A549 (cell line): ENCODE results near the gene ZBTB38. TPM values are rescaled to one million over a fixed set of nuclear protein-coding genes. Genes with fewer than 3 reads are reported as not detected.

ENCODE experiments used
- ATAC-seq, 2 experiments: fragments of 200-7000 bp in 1 of 2; fragments of >200 bp in 1 of 2; cut with Nextera tagmentation in 1 of 2; cut with Tn5 transposase in 1 of 2; 3 replicates each; pipeline versions ENCODE4 v1.8.0 to v1.9.1; 2018 to 2020; ENCODE audit warnings: mild to moderate bottlenecking in 1 of 2, moderate library complexity in 1 of 2
- CTCF ChIA-PET: fragments of 300-600 bp; sonication (Branson Sonifier 250); formaldehyde crosslinking; extraction: SDS; loops from one replicate; lab custom pipeline; 2021; ENCODE audit warnings: antibody characterized with exemption, inconsistent platforms; lab: Yijun Ruan, JAX
- POLR2A ChIA-PET: fragments of 350-600 bp; formaldehyde crosslinking; extraction: SDS; loops from one replicate; lab custom pipeline; 2021; ENCODE audit warnings: antibody characterized with exemption, inconsistent platforms; lab: Yijun Ruan, JAX
- DNase-seq, 2 experiments: peaks; one replicate each; pipeline versions ENCODE4 v3.0.0 to v3.0.0-alpha.2; 2011 to 2016; ENCODE audit warnings: low read depth in 1 of 2, low spot score in 1 of 2
- FAIRE-seq: peaks from 2 replicates; lab custom pipeline; 2011; peaks lifted over from hg19 to GRCh38; lab: Jason Lieb, UNC
- H3K27ac ChIP-seq, 2 experiments: fragments of >200 bp; sonication (Bioruptor Twin); formaldehyde crosslinking; 3 replicates each; pipeline ENCODE4 v1.5.1; 2016 to 2017
- H3K4me1 ChIP-seq: fragments of >200 bp; sonication (Bioruptor Twin); formaldehyde crosslinking; 3 replicates; pipeline ENCODE4 v1.6.1; 2016
- H3K4me2 ChIP-seq: fragments of >200 bp; sonication (Bioruptor Twin); formaldehyde crosslinking; 3 replicates; pipeline ENCODE4 v1.6.1; 2016
- H3K4me3 ChIP-seq: fragments of >200 bp; sonication (Bioruptor Twin); formaldehyde crosslinking; 3 replicates; pipeline ENCODE4 v1.5.1; 2016
- H3K9me3 ChIP-seq: fragments of >200 bp; sonication (Bioruptor Twin); formaldehyde crosslinking; 3 replicates; pipeline ENCODE4 v1.6.1; 2016
- ATOH8 ChIP-seq: fragments of 250-450 bp; sonication (Bioruptor Pico); IDR thresholded peaks from 2 replicates; pipeline ENCODE4 v1.5.0; 2020; ENCODE audit warnings: low read depth, mild to moderate bottlenecking, moderate library complexity
- CBX8 ChIP-seq: fragments of 200-600 bp; sonication (generic); IDR thresholded peaks from 2 replicates; pipeline ENCODE4 v1.6.1; 2016
- E2F6 ChIP-seq: IDR thresholded peaks from 2 replicates; pipeline ENCODE4 v1.6.1; 2012; ENCODE audit warnings: low read depth, borderline replicate concordance
- EP300 ChIP-seq, 2 experiments: fragments of >200 bp; sonication (Bioruptor Twin); formaldehyde crosslinking; IDR thresholded peaks; 2 replicates in 1 of 2; 3 replicates in 1 of 2; pipeline ENCODE4 v1.6.1; 2016 to 2017
- ESRRA ChIP-seq: fragments of 150-350 bp; IDR thresholded peaks from 2 replicates; pipeline ENCODE4 v1.6.1; 2014; ENCODE audit warnings: mild to moderate bottlenecking, low read length, borderline replicate concordance
- FOSL2 ChIP-seq, 2 experiments: fragments of 450-650 bp in 1 of 2; fragments of >200 bp in 1 of 2; sonication (Bioruptor Twin) in 1 of 2; formaldehyde crosslinking; IDR thresholded peaks; 2 replicates each; pipeline versions ENCODE4 v1.5.0 to v1.6.1; 2016 to 2020; ENCODE audit warnings: mild to moderate bottlenecking in 1 of 2, moderate library complexity in 1 of 2
- FOXS1 ChIP-seq: fragments of 250-450 bp; sonication (Bioruptor Pico); IDR thresholded peaks from 2 replicates; pipeline ENCODE4 v1.5.0; 2020; ENCODE audit warnings: mild to moderate bottlenecking, moderate library complexity
- GATA3 ChIP-seq: IDR thresholded peaks from 2 replicates; pipeline ENCODE4 v1.6.1; 2012; ENCODE audit warnings: borderline replicate concordance
- HEYL ChIP-seq: fragments of 250-450 bp; sonication (Bioruptor Pico); IDR thresholded peaks from 2 replicates; pipeline ENCODE4 v1.8.0; 2021; ENCODE audit warnings: mild to moderate bottlenecking, moderate library complexity
- HMGXB4 ChIP-seq: fragments of 250-450 bp; sonication (Bioruptor Pico); IDR thresholded peaks from 2 replicates; pipeline ENCODE4 v1.5.0; 2021; ENCODE audit warnings: mild to moderate bottlenecking, moderate library complexity, borderline replicate concordance
- HOXB5 ChIP-seq: fragments of 250-450 bp; sonication (Bioruptor Pico); IDR thresholded peaks from 2 replicates; pipeline ENCODE4 v1.5.0; 2020; ENCODE audit warnings: mild to moderate bottlenecking, moderate library complexity
- JUN ChIP-seq, 2 experiments: fragments of >200 bp; sonication (Bioruptor Twin); formaldehyde crosslinking; IDR thresholded peaks; 2 replicates in 1 of 2; 3 replicates in 1 of 2; pipeline ENCODE4 v1.6.1; 2016 to 2017
- JUNB ChIP-seq: fragments of >200 bp; sonication (Bioruptor Twin); formaldehyde crosslinking; IDR thresholded peaks from 2 replicates; pipeline ENCODE4 v1.6.1; 2016
- KDM5A ChIP-seq: fragments of 200-600 bp; sonication (generic); IDR thresholded peaks from 2 replicates; pipeline ENCODE4 v1.6.1; 2016; ENCODE audit warnings: antibody characterized with exemption, mild to moderate bottlenecking
- MAX ChIP-seq: IDR thresholded peaks from 2 replicates; pipeline ENCODE4 v1.6.1; 2012
- MYC ChIP-seq: IDR thresholded peaks from 2 replicates; pipeline ENCODE4 v1.6.1; 2012; ENCODE audit warnings: mild to moderate bottlenecking, inconsistent platforms, low read length, improper control_type of control experiment, borderline replicate concordance
- POLR2AphosphoS2 ChIP-seq: conservative IDR thresholded peaks from 2 replicates; pipeline ENCODE4 v1.6.1; 2012; ENCODE audit warnings: low read length, improper control_type of control experiment, inconsistent platforms
- REST ChIP-seq: fragments of 200-600 bp; sonication (generic); IDR thresholded peaks from 2 replicates; pipeline ENCODE4 v1.6.1; 2016; ENCODE audit warnings: antibody characterized with exemption, mild to moderate bottlenecking, moderate library complexity
- SREBF2 ChIP-seq: fragments of 450-650 bp; IDR thresholded peaks from 2 replicates; pipeline ENCODE4 v1.6.1; 2014; ENCODE audit warnings: mild to moderate bottlenecking, moderate library complexity
- USF2 ChIP-seq: fragments of 450-650 bp; IDR thresholded peaks from 2 replicates; pipeline ENCODE4 v1.6.1; 2014; ENCODE audit warnings: antibody characterized with exemption
- ZSCAN20 ChIP-seq: fragments of 250-450 bp; sonication (Bioruptor Pico); IDR thresholded peaks from 2 replicates; pipeline ENCODE4 v1.8.0; 2022; ENCODE audit warnings: mild to moderate bottlenecking, moderate library complexity
- WGBS: methylation state at CpG from one replicate; pipeline ENCODE4 v1.1.6; 2017; ENCODE audit errors: missing lambda C conversion rate; 5-methylcytosine and 5-hydroxymethylcytosine counted together
- polyA plus RNA-seq, 4 experiments: library from polyadenylated mRNA; depleted of rRNA in 3 of 4; stranded (reverse); fragments of >200 nt; fragmentation: RNase III in 1 of 4; extraction: RNeasy Plus Mini Kit Qiagen cat#74134 plus additional on column Dnase treatment in 1 of 4; gene quantifications; 2 replicates in 3 of 4; 3 replicates in 1 of 4; pipeline ENCODE4 v1.2.3, GENCODE V29; 2011 to 2017

Gene ZBTB38
- polyA plus RNA-seq, 2 of the 4 experiments (the other 2 are of a cell fraction): 72.0 to 110 TPM

GRCh38 chr3:141411251-141411771 lies 43.0 kb downstream of the ZBTB38 start (continued):
- TF ChIP-seq ESRRA: no peak
- no peak for TF ChIP-seq KDM5A
- TF ChIP-seq FOXS1 (CRISPR knock-in tag): no peak; the same call in 1 of the 2 replicates
- no peak for TF ChIP-seq EP300 (IDR thresholded peaks at IDR 0.05)

GRCh38 chr3:141412087-141412935 lies 44.0 kb downstream of the ZBTB38 start:
- CTCF ChIA-PET: interaction anchor here (0.6 to 3.2 kb wide), 13 partner anchors 10 to 1494 kb away, joined by 3 to 15 read pairs (median 3); no protein-coding TSS in a partner anchor
- H3K27ac ChIP-seq: peak overlapping the region; percentile 99 to 100
- no peaks in the 10 kb centered on the region for H3K9me3 ChIP-seq
- peaks cover 99% of the 10 kb centered on the region for H3K4me1 ChIP-seq
- 12% methylated on average over 10 of the region's 10 CpGs for WGBS
- DNase-seq (peak; percentile 58 to 91), FAIRE-seq (no peak), ATAC-seq (peak; percentile 49 to 51)
- peak; percentile 13; the same call in 1 of the 2 replicates for TF ChIP-seq ZSCAN20 (CRISPR knock-in tag)
- peak; percentile 77 for TF ChIP-seq HOXB5 (CRISPR knock-in tag)
- TF ChIP-seq JUN (IDR thresholded peaks at IDR 0.05): peak; percentile 5 to 10; a peak in 1 of 5 replicates
- TF ChIP-seq GATA3: peak; percentile 27; the same call in 1 of the 2 replicates
- no peak for TF ChIP-seq POLR2AphosphoS2
- no peak for TF ChIP-seq REST
- no peak for TF ChIP-seq MYC
- TF ChIP-seq USF2: no peak
- peak; percentile 77 for TF ChIP-seq ATOH8 (CRISPR knock-in tag)
- no peak for TF ChIP-seq CBX8
- no peak for TF ChIP-seq HMGXB4 (CRISPR knock-in tag)
- TF ChIP-seq EP300 (IDR thresholded peaks at IDR 0.05): peak in 1 of 2 experiments; percentile 21; a peak in 1 of 5 replicates
- TF ChIP-seq HEYL (CRISPR knock-in tag): peak; percentile 84; the same call in 1 of the 2 replicates
- no peak for TF ChIP-seq FOSL2 (IDR thresholded peaks at IDR 0.05)
- TF ChIP-seq FOSL2 (CRISPR knock-in tag; IDR thresholded peaks at IDR 0.05): peak; percentile 62
- TF ChIP-seq E2F6: no peak
- TF ChIP-seq JUNB: 0 out of 2 replicates have a peak, but pooled peaks have one; percentile 21
- no peak for TF ChIP-seq SREBF2
- no peak for TF ChIP-seq MAX
- peak overlapping the region; percentile 22; the same call in 1 of the 3 replicates for H3K4me3 ChIP-seq
- peak overlapping the region; percentile 86 for H3K4me2 ChIP-seq
- POLR2A ChIA-PET: interaction anchor here (0.6 to 1.7 kb wide), 6 partner anchors 9 to 268 kb away, joined by 3 to 10 read pairs (median 6); partner anchors contain the start of gene ZBTB38
